Type B pancreatic cell (in vitro differentiated cells): Measurements from ENCODE around the gene HERC5. TPM values are rescaled to one million over a fixed set of nuclear protein-coding genes. Genes with fewer than 3 reads are reported as not detected.
"Not testable (repeated sequence)": the region's sequence is repeated elsewhere in the genome, so short reads cannot be mapped to it uniquely, and the experiment has no call there.

Experiments used
- DNase-seq: peaks from one replicate; pipeline ENCODE4 v3.0.0; 2021; ENCODE audit warnings: mixed read lengths; ENCODE audit not compliant: unreplicated experiment; ENCODE audit errors: extremely low spot score
- H3K27ac Mint-ChIP-seq: 2 replicates; pipeline ENCODE4 v1.8.0; 2021; ENCODE audit warnings: mild to moderate bottlenecking, mixed read lengths
- H3K27me3 Mint-ChIP-seq: 2 replicates; pipeline ENCODE4 v1.8.0; 2021; ENCODE audit warnings: mixed read lengths
- H3K36me3 Mint-ChIP-seq: 2 replicates; pipeline ENCODE4 v1.8.0; 2021; ENCODE audit warnings: mixed read lengths
- H3K4me1 Mint-ChIP-seq: one replicate; pipeline ENCODE4 v1.8.0; 2021; ENCODE audit warnings: mixed read lengths; ENCODE audit not compliant: unreplicated experiment
- H3K4me3 Mint-ChIP-seq: 2 replicates; pipeline ENCODE4 v1.8.0; 2021; ENCODE audit warnings: mild to moderate bottlenecking, mixed read lengths
- H3K9me3 Mint-ChIP-seq: 2 replicates; pipeline ENCODE4 v1.8.0; 2021; ENCODE audit warnings: mixed read lengths
- total RNA-seq: library from RNA; stranded (reverse); gene quantifications from 2 replicates; pipeline ENCODE4 v1.2.1, GENCODE V29; 2021; ENCODE audit warnings: low replicate concordance
- TF ChIP-seq, protein P1 (sequence below): fragments of 200-600 bp; sonication (generic); conservative IDR thresholded peaks from 2 replicates; pipeline ENCODE4 v1.5.0; 2021; ENCODE audit warnings: antibody characterized with exemption, mild to moderate bottlenecking

HERC5 gene
- total RNA-seq, 1 donor from 2014 or later, result 1.4 TPM

DNA sequence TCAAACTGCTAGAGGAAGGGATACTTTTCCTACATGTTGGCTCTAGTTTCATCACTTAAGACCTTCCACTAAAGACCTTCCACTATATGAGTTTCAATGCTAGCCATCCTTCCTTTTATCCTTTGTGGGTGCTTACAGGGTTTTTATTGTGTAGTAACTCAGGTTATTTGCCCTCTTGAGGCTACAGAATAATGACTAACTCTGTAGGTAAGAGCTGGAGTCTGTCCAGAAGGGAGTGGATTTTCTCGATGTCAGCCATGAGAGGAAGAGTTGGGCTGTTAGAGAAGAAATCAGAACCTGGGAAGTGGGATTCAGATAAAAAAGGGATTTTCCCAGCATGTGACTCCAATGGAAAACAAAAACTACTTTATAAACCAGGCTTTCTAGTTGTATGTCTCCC, 27.5 kb upstream of the HERC5 start:
- no peak for DNase-seq
- Mint-ChIP-seq H3K27ac (no peak overlapping the region), H3K4me3 (no peak overlapping the region), H3K9me3 (no peaks in the 10 kb centered on the region), H3K27me3 (no peaks in the 10 kb centered on the region), H3K4me1 (no peaks in the 10 kb centered on the region), H3K36me3 (no peaks in the 10 kb centered on the region)
- TF ChIP-seq, protein P1, sequence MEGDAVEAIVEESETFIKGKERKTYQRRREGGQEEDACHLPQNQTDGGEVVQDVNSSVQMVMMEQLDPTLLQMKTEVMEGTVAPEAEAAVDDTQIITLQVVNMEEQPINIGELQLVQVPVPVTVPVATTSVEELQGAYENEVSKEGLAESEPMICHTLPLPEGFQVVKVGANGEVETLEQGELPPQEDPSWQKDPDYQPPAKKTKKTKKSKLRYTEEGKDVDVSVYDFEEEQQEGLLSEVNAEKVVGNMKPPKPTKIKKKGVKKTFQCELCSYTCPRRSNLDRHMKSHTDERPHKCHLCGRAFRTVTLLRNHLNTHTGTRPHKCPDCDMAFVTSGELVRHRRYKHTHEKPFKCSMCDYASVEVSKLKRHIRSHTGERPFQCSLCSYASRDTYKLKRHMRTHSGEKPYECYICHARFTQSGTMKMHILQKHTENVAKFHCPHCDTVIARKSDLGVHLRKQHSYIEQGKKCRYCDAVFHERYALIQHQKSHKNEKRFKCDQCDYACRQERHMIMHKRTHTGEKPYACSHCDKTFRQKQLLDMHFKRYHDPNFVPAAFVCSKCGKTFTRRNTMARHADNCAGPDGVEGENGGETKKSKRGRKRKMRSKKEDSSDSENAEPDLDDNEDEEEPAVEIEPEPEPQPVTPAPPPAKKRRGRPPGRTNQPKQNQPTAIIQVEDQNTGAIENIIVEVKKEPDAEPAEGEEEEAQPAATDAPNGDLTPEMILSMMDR, result no peak

DNA sequence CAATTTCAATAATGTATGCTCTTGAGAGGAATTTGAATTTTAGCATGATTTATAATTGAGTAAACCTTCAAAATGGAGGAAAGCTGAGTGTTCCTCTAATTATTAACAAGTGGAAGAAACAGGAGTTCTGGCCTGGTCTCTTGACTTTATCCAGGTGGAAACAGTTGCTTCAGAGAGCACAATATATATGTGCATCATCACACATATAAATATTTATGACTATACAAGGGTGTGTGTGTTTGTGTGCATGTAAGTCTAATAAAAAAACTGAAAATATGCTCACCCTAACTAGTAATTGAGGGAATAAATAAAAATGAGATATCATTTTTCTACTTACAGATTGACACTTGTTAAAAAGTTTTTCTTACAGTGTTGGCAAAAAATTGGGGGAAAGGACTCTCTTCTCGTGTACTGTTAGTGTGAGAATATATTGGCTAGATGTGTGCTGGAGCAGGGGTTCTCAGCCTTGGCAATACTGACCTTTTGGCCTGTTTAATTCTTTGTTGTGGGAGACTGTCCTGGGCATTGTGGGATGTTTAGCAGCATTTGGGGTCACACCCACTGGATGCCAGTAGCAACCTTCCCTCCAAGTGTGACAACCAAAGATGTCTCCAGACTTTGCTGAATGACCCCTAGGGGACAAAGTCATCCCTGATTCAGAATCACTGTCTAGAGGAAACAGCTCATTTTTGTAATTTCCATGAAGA, 20.8 kb upstream of the HERC5 start:
- H3K4me3 Mint-ChIP-seq, result no peak overlapping the region
- no peak for DNase-seq
- TF ChIP-seq, protein P1, result no peak
- no peaks in the 10 kb centered on the region for H3K4me1 Mint-ChIP-seq
- H3K9me3 Mint-ChIP-seq, result no peaks in the 10 kb centered on the region
- H3K27ac Mint-ChIP-seq, result no peak overlapping the region
- no peaks in the 10 kb centered on the region for H3K27me3 Mint-ChIP-seq
- peaks cover 5% of the 10 kb centered on the region for H3K36me3 Mint-ChIP-seq

DNA sequence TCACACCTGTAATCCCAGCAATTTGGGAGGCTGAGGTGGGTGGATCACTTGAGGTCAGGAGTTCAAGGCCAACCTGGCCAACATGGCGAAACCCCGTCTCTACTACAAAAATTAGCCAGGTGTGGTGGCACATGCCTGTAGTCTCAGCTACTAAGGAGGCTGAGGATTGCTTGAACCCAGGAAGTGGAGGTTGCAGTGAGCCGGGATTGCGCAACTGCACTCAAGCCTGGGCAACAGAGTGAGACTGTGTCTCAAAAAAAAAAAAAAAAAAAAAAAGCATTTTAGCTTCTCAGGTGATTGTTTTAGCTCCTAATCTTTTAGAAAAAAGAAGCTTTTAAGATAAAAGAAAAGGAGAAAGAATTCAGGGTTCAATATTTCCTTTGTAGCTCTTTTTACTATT, 19.0 kb upstream of the HERC5 start:
- H3K4me1 Mint-ChIP-seq, H3K9me3 Mint-ChIP-seq, H3K27me3 Mint-ChIP-seq, H3K4me3 Mint-ChIP-seq, DNase-seq, H3K27ac Mint-ChIP-seq: not testable (repeated sequence)
- H3K36me3 Mint-ChIP-seq, result peaks cover 16% of the 10 kb centered on the region

GRCh38 chr4:88439161-88439760, 17.7 kb upstream of the HERC5 start:
- no peaks in the 10 kb centered on the region for H3K9me3 Mint-ChIP-seq
- H3K36me3 Mint-ChIP-seq, result peaks cover 19% of the 10 kb centered on the region
- TF ChIP-seq, protein P1, result no peak
- no peaks in the 10 kb centered on the region for H3K4me1 Mint-ChIP-seq
- H3K27ac Mint-ChIP-seq, result peak overlapping the region; percentile 4
- DNase-seq, result no peak
- H3K4me3 Mint-ChIP-seq, result no peak overlapping the region
- no peaks in the 10 kb centered on the region for H3K27me3 Mint-ChIP-seq

- Mint-ChIP-seq H3K9me3 (no peaks in the 10 kb centered on the region), H3K4me1 (no peaks in the 10 kb centered on the region), H3K27ac (no peak overlapping the region), H3K36me3 (peaks cover 19% of the 10 kb centered on the region), H3K4me3 (no peak overlapping the region), H3K27me3 (no peaks in the 10 kb centered on the region)
- TF ChIP-seq, protein P1, result no peak
- no peak for DNase-seq
These were observed 16.8 kb upstream of the HERC5 start for GRCh38 chr4:88440146-88440545.

GRCh38 chr4:88441696-88442095, 15.2 kb upstream of the HERC5 start:
- TF ChIP-seq, protein P1, result no peak
- Mint-ChIP-seq H3K36me3 (peaks cover 19% of the 10 kb centered on the region), H3K27ac (no peak overlapping the region), H3K9me3 (no peaks in the 10 kb centered on the region), H3K4me1 (no peaks in the 10 kb centered on the region), H3K4me3 (no peak overlapping the region), H3K27me3 (no peaks in the 10 kb centered on the region)
- no peak for DNase-seq
